ENCODE data around the gene PSMD6. TPM values are rescaled to one million over a fixed set of nuclear protein-coding genes. Genes with fewer than 3 reads are reported as not detected.

Gene PSMD6
- total RNA-seq, 1 donor from 2014 or later, result 97.6 TPM

GRCh38 chr3:63964681-63965485 is 58.4 kb downstream of the PSMD6 start:
- intact Hi-C loops (cut with micrococcal nuclease), result no loop called here

- intact Hi-C loops (cut with micrococcal nuclease), result no loop called here
Observed at GRCh38 chr3:63963496-63963895, 59.8 kb downstream of the PSMD6 start.

- intact Hi-C loops (cut with micrococcal nuclease), result loop anchor here (1.0 to 2.0 kb wide), 4 partner anchors 11 to 61 kb away; partner anchors contain the start of gene PSMD6
Observed at GRCh38 chr3:63961891-63962290, 61.4 kb downstream of the PSMD6 start.

Other genes with a start within 250 kb of the PSMD6 start
- not detected in 2 replicates for gene C3orf49, start 204.2 kb downstream of the PSMD6 start, total RNA-seq
- gene THOC7, start 159.7 kb downstream of the PSMD6 start, total RNA-seq, result 89.2 and 90.5 TPM in 2 replicates
- gene ATXN7, start 159.6 kb downstream of the PSMD6 start, total RNA-seq, result 79.2 and 82.5 TPM in 2 replicates
- gene SCAANT1, start 111.1 kb downstream of the PSMD6 start, total RNA-seq, result not detected in 2 replicates
- not detected in 2 replicates for gene PRICKLE2, start 202.0 kb upstream of the PSMD6 start, total RNA-seq